ENCODE measurements around the gene LARP1B. TPM values are rescaled to one million over a fixed set of nuclear protein-coding genes. Genes with fewer than 3 reads are reported as not detected.
"Not testable (repeated sequence)": the region's sequence is repeated elsewhere in the genome, so short reads cannot be mapped to it uniquely, and the experiment has no call there.

The LARP1B gene
- total RNA-seq, 2 experiments from 2014 or later = 16.5 to 21.0 TPM

DNA sequence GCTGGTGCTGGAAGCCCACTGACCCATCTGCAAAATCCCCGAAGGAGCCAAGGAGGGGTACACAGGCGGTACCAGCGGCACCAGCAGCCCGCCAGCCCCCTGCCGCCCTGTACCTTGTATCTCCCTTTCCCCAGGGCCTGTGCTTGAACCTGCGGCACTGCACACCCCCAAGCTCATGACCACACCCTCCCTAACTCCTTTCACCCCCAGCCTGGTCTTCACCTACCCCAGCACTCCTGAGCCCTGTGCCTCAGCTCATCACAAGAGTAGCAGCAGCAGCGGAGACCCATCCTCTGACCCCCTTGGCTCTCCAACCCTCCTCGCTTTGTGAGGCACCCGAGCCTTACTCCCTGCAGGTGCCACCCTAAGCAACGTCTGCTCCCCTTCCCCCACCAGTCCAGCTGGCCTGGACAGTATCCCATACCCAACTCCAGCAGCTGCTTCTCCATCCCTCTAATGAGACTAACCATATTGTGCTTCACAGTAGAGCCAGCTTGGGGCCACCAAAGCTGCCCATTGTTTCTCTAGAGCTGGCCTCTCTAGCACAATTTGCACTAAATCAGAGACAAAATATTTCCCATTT is 94.9 kb downstream of the LARP1B start:
- no peak for DNase-seq (ENCODE audit: low spot score)
- H3K27ac ChIP-seq (ENCODE audit: low read depth, low read length, poor library complexity, severe bottlenecking) = no peak overlapping the region
- no peak overlapping the region for H3K4me3 ChIP-seq (ENCODE audit: low read depth, low read length, poor library complexity, severe bottlenecking)
- ChIA-PET POLR2A (interaction anchor here (0.6 kb wide), 2 partner anchors 49 to 194 kb away, joined by 3 read pairs; no protein-coding TSS in a partner anchor), CTCF (ENCODE audit: unreplicated experiment) (no interaction called here)
- no peaks in the 10 kb centered on the region for H4K20me1 ChIP-seq (ENCODE audit: insufficient read depth, low read length)
- TF ChIP-seq, protein P1, sequence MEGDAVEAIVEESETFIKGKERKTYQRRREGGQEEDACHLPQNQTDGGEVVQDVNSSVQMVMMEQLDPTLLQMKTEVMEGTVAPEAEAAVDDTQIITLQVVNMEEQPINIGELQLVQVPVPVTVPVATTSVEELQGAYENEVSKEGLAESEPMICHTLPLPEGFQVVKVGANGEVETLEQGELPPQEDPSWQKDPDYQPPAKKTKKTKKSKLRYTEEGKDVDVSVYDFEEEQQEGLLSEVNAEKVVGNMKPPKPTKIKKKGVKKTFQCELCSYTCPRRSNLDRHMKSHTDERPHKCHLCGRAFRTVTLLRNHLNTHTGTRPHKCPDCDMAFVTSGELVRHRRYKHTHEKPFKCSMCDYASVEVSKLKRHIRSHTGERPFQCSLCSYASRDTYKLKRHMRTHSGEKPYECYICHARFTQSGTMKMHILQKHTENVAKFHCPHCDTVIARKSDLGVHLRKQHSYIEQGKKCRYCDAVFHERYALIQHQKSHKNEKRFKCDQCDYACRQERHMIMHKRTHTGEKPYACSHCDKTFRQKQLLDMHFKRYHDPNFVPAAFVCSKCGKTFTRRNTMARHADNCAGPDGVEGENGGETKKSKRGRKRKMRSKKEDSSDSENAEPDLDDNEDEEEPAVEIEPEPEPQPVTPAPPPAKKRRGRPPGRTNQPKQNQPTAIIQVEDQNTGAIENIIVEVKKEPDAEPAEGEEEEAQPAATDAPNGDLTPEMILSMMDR (conservative IDR thresholded peaks at IDR 0.05; ENCODE audit: low read length) = no peak
- no peak for TF ChIP-seq EZH2phosphoT487 (IDR thresholded peaks at IDR 0.05; ENCODE audit: borderline replicate concordance, low read depth, low read length)
- no peaks in the 10 kb centered on the region for H3K9me3 ChIP-seq (ENCODE audit: low read length)
- no peaks in the 10 kb centered on the region for H3K36me3 ChIP-seq (ENCODE audit: insufficient read depth, low read length)
- BruUV-seq (replicated peaks) = no TSS peak
- H2AFZ ChIP-seq (ENCODE audit: low read length) = no peak overlapping the region
- no peak overlapping the region for H3K4me2 ChIP-seq (ENCODE audit: low read length)
- H3K79me2 ChIP-seq (ENCODE audit: insufficient read depth, low read depth, low read length) = no peaks in the 10 kb centered on the region
- no peaks in the 10 kb centered on the region for H3K9me2 ChIP-seq (ENCODE audit: insufficient read depth, low read length)
- intact Hi-C loops (cut with micrococcal nuclease; ENCODE audit: unreplicated experiment) = no loop called here
- H3K4me1 ChIP-seq (ENCODE audit: insufficient read depth, low read length, poor library complexity, severe bottlenecking) = no peaks in the 10 kb centered on the region

DNA sequence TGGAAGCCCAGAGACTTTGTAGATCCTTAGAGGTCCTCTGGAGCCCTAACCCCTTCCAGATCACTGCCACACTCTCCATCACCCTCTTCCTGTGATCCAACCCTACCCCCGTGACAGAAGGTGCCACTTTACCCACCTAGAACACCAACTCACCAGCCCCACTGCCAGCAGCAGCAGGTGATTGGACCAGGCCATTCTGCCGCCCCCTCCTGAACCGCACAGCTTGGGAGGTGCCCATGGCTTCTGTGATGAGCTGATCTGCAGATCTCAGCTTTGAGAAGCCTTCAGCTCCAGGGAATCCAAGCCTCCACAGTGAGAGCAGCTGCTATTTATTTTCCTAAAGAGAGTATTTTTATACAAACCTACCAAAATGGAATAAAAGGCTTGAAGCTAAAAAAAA is 95.4 kb downstream of the LARP1B start:
- H3K36me3 ChIP-seq (ENCODE audit: insufficient read depth, low read length); H3K4me1 ChIP-seq (ENCODE audit: insufficient read depth, low read length, poor library complexity, severe bottlenecking); H3K27ac ChIP-seq (ENCODE audit: low read depth, low read length, poor library complexity, severe bottlenecking); H3K4me3 ChIP-seq (ENCODE audit: low read depth, low read length, poor library complexity, severe bottlenecking); intact Hi-C loops (cut with micrococcal nuclease; ENCODE audit: unreplicated experiment); H2AFZ ChIP-seq (ENCODE audit: low read length); H3K4me2 ChIP-seq (ENCODE audit: low read length); H3K79me2 ChIP-seq (ENCODE audit: insufficient read depth, low read depth, low read length); BruUV-seq (replicated peaks); CTCF ChIA-PET (ENCODE audit: unreplicated experiment); DNase-seq (ENCODE audit: low spot score); H3K9me3 ChIP-seq (ENCODE audit: low read length); H4K20me1 ChIP-seq (ENCODE audit: insufficient read depth, low read length); H3K9me2 ChIP-seq (ENCODE audit: insufficient read depth, low read length): not testable (repeated sequence)
- POLR2A ChIA-PET = interaction anchor here (0.6 kb wide), 1 partner anchor 49 kb away, joined by 3 read pairs; no protein-coding TSS in a partner anchor

DNA sequence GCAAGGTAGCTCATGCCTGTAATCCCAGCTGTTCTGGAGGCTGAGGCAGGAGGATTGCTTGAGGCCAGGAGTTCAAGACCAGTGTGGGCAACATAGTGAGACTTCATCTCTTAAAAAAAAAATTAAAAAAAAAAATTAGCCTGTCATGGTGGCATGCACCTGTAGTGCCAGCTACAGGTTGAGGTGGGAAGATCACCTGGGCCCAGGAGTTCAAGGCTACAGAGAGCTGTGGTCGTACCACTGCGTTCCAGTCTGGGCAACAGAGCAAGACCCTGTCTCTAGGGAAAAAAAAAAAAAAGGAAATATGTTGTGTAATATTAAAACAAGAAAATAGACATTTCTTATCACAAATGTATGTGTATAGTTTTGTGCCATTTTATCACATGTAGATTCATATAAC is 97.8 kb downstream of the LARP1B start:
- Histone ChIP-seq H3K4me2 (ENCODE audit: low read length) (no peak overlapping the region), H3K9me3 (ENCODE audit: low read length) (no peaks in the 10 kb centered on the region), H2AFZ (ENCODE audit: low read length) (no peak overlapping the region), H3K27ac (ENCODE audit: low read depth, low read length, poor library complexity, severe bottlenecking) (no peak overlapping the region), H3K4me3 (ENCODE audit: low read depth, low read length, poor library complexity, severe bottlenecking) (no peak overlapping the region), H3K9me2 (ENCODE audit: insufficient read depth, low read length) (no peaks in the 10 kb centered on the region), H3K4me1 (ENCODE audit: insufficient read depth, low read length, poor library complexity, severe bottlenecking) (no peaks in the 10 kb centered on the region), H3K79me2 (ENCODE audit: insufficient read depth, low read depth, low read length) (no peaks in the 10 kb centered on the region), H4K20me1 (ENCODE audit: insufficient read depth, low read length) (no peaks in the 10 kb centered on the region), H3K36me3 (ENCODE audit: insufficient read depth, low read length) (no peaks in the 10 kb centered on the region)
- no TSS peak for BruUV-seq (replicated peaks)
- ChIA-PET POLR2A (interaction anchor here (0.7 kb wide), 1 partner anchor 498 kb away, joined by 3 read pairs; no protein-coding TSS in a partner anchor), CTCF (ENCODE audit: unreplicated experiment) (no interaction called here)
- intact Hi-C loops (cut with micrococcal nuclease; ENCODE audit: unreplicated experiment) = no loop called here
- TF ChIP-seq EZH2phosphoT487 (IDR thresholded peaks at IDR 0.05; ENCODE audit: borderline replicate concordance, low read depth, low read length) = no peak
- TF ChIP-seq, protein P1 (conservative IDR thresholded peaks at IDR 0.05; ENCODE audit: low read length) = no peak
- DNase-seq (ENCODE audit: low spot score) = no peak

All from OCI-LY7 (cell line).